ENCODE results near the gene CA4.
"Not testable (repeated sequence)": the region's sequence is repeated elsewhere in the genome, so short reads cannot be mapped to it uniquely, and the experiment has no call there.

Gene CA4

DNA sequence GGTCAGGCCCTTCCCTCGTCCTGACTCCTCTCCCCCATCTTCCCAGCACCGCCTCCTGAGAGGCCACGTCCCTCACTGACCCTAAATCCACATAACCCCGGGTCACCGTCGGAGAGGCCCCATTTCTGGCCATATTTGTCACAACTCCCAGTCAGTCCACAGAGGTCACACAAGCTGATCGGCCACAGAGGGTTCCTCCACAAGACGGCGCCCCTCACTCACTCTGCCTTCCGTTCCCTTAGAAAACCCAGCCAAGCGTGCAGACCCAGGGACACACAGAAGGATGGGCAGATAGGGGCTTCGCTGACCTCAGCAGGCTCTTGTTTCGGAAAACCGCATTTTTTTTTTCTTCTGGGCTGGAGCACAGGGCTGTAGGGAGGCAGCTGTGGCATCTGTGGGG, 33.6 kb upstream of the CA4 start:
- H3K9me3 Mint-ChIP-seq; intact Hi-C loops (cut with micrococcal nuclease); H3K4me3 Mint-ChIP-seq; H3K36me3 Mint-ChIP-seq (ENCODE audit: low read depth); H3K27ac Mint-ChIP-seq; H3K27me3 Mint-ChIP-seq; H3K4me1 Mint-ChIP-seq (ENCODE audit: low read depth): not testable (repeated sequence)

DNA sequence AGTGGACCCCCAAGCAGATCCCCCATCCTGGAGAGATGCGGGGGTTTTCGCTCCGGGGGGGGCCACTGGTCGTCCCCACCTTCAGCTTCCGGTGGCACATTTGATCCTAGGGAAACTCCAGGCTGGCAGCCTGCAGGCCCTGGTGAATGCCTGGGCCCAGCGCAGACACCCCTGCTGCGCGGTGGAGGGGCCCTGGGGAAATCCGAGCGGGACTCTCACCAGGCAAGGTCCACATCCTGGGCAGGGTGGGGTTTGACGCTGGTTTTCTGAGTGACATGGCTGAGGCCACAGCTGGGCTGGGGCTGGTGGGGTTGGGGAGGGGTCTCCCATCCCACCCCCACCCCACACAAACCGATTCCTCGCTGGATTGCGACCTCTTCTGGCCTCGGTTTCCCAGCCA, 30.6 kb upstream of the CA4 start:
- H3K27me3 Mint-ChIP-seq; intact Hi-C loops (cut with micrococcal nuclease); H3K9me3 Mint-ChIP-seq; H3K27ac Mint-ChIP-seq; H3K4me3 Mint-ChIP-seq; H3K4me1 Mint-ChIP-seq (ENCODE audit: low read depth); H3K36me3 Mint-ChIP-seq (ENCODE audit: low read depth): not testable (repeated sequence)

DNA sequence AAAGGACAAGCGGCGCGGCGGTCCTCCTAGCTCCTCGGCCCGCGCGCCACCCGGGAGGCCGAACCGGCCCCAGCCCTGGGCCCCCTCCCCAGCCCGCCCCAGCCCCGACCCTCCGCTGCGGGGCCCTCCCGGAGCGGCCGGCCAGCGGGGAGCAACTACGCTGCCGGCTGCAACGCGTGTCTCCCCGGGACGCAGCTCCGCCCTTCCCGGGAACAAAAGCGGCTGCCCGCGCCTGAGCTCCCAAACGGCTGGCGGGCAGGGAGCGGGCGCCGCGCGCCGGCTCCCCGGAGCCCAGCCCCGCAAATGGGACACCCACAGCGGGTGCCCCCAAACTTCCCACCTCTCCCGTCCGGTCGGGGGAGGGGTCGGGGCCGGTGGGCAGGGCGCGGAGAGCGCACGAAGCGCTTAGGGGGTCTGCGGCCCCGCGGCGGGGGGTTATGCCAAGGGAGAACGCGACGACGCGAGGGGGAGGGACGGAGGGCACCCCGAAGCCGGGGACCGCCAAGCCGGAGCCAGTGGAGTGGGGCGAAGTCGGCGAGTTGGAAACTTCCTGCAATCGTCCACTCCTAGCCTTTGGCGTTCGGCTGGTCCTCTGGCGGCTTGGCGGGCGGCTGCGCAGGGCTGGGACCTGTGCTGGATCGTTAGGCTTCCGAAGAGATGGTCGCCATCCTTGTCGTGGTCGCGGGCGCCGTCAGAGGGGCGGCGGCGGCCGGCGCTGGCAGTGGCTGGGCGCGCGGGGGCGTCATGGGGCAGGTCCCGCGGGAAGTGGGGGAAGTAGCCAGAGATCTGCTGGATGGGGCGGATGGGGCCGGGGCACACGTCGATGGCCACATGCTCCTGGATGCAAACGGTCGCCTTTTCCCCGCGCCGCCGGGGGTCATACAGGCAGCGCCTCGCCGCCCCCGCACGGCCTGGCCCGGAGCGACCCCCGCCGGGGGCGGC, 29.7 kb upstream of the CA4 start:
- H3K9me3 Mint-ChIP-seq; H3K36me3 Mint-ChIP-seq (ENCODE audit: low read depth); H3K27ac Mint-ChIP-seq; H3K4me1 Mint-ChIP-seq (ENCODE audit: low read depth); H3K4me3 Mint-ChIP-seq; intact Hi-C loops (cut with micrococcal nuclease); H3K27me3 Mint-ChIP-seq: not testable (repeated sequence)

DNA sequence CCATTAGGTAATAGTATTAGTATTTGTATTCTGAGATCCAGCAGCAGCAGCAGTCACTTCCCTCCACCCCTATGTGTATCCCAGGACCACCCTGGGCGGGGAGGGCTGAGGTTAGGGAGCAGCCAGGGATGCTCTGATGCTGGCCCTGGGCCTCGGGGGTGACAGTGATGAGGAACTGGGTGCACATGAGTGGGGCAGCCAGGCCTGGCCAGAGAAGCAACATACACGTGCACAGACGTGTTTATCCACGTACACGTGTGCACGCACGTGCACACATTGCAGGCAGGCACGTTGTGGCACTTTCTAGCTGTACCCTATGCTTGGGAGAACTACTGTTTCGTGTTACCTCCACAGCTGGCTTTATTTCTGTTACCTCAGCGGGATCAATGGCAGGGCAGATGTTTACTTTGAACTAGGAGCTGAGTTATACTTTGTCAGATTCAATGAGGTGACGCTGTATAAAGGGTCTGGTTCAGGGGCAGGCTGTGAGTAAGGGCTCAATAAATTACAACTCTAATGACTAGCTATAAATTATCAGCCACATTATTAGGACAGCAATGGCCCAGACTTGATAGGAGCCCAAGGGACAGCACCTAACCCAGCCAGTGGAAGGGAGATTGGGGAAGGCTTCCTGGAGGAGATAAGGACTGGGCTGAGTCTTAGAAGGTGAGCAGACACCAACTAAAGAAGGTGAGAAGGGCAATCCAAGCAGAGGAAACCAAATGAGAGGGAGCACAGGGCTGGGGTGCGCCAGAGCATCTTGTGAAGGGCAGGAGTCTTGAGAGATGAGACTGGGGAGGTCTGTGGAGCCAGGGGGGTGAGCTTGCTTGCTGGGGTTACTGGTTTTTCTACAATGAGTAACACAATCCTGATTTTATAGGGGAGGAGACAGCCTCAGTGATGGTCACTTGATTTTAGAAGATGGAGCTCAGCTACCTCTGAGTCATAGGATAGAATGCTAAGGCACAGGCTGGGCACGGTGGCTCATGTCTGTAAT, 22.4 kb upstream of the CA4 start:
- peaks cover 24% of the 10 kb centered on the region for H3K27me3 Mint-ChIP-seq
- intact Hi-C loops (cut with micrococcal nuclease): no loop called here
- no peaks in the 10 kb centered on the region for H3K4me1 Mint-ChIP-seq (ENCODE audit: low read depth)
- peaks cover 10% of the 10 kb centered on the region for H3K36me3 Mint-ChIP-seq (ENCODE audit: low read depth)
- no peak overlapping the region for H3K4me3 Mint-ChIP-seq
- H3K27ac Mint-ChIP-seq: no peak overlapping the region
- H3K9me3 Mint-ChIP-seq: no peaks in the 10 kb centered on the region

DNA sequence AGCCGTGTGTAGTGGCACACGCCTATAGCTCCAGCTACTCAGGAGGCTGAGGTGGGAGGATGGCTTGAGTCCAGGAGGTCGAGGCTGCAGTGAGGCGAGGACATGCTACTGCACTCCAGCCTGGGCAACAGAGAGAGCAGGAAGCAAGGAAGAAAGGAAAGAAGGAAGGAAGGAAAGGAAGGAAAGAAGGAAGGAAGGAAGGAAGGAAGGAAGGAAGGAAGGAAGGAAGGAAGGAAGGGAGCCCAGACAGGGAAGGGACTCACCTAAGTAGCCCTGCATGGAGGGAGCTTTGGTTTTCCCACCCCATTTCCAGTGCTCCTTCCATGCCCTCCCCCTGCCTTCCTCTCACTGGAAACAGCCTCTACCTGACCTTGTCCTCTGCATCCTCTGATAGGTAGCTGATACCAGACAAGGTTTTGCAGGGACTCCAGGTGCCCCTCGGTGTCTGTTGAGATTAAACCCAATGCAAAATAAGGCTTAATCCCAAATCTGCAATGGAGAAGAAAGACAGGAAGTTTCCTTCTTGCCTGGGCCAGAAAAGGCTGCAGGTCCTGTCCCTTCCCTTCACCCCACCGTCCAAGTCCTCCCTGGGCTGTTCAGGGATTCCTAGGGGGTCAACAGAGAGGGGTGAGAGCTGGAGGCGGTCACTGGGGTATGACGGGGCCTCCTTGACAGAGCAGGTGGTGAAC, 21.5 kb upstream of the CA4 start:
- intact Hi-C loops (cut with micrococcal nuclease): no loop called here
- H3K27me3 Mint-ChIP-seq: peaks cover 24% of the 10 kb centered on the region

DNA sequence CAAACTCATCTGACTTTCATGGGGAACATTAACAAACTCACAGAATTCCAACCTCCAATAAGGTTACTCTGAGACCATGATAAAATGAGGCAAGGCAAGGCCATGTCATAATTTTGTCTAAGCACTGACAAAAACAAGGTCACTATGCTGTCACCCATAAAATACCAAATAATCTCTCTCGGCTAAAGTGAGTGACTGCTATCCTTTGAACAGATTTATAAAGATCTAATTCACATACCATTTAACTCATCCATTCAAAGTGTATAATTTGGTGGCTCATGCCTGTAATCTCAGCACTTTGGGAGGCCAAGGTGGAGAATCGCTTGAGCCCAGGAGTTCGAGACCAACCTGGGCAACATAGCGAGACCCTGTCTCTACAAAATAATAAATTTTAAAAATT, 20.6 kb upstream of the CA4 start:
- Mint-ChIP-seq H3K9me3 (no peaks in the 10 kb centered on the region), H3K4me3 (no peak overlapping the region), H3K4me1 (ENCODE audit: low read depth) (peaks cover 9% of the 10 kb centered on the region), H3K27me3 (peaks cover 25% of the 10 kb centered on the region), H3K27ac (no peak overlapping the region), H3K36me3 (ENCODE audit: low read depth) (peaks cover 20% of the 10 kb centered on the region)
- intact Hi-C loops (cut with micrococcal nuclease): no loop called here

More for the DNA sequence above, 21.5 kb upstream of the CA4 start:
- H3K36me3 Mint-ChIP-seq (ENCODE audit: low read depth): peaks cover 18% of the 10 kb centered on the region
- H3K27ac Mint-ChIP-seq: no peak overlapping the region
- H3K4me1 Mint-ChIP-seq (ENCODE audit: low read depth): peaks cover 2% of the 10 kb centered on the region
- H3K4me3 Mint-ChIP-seq: no peak overlapping the region
- no peaks in the 10 kb centered on the region for H3K9me3 Mint-ChIP-seq

DNA sequence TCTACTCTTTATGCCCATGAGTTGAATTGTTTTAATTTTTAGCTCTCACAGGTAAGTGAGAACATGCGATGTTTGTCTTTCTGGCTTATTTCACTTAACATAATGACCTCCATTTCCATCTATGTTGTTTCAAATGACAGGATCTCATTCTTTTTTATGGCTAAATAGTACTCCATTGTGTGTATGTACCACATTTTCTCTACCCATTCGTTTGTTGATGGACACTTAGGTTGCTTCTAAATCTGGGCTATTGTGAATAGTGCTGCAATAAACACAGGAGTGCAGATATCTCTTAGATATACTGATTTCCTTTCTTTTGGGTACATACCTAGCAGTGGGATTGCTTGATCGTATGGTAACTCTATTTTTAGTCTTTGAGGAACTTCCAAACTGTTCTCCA, 19.3 kb upstream of the CA4 start:
- H3K9me3 Mint-ChIP-seq: no peaks in the 10 kb centered on the region
- intact Hi-C loops (cut with micrococcal nuclease): no loop called here
- H3K27me3 Mint-ChIP-seq: peaks cover 25% of the 10 kb centered on the region
- H3K4me1 Mint-ChIP-seq (ENCODE audit: low read depth): peaks cover 19% of the 10 kb centered on the region
- H3K4me3 Mint-ChIP-seq: no peak overlapping the region
- H3K27ac Mint-ChIP-seq: no peak overlapping the region
- H3K36me3 Mint-ChIP-seq (ENCODE audit: low read depth): peaks cover 27% of the 10 kb centered on the region

DNA sequence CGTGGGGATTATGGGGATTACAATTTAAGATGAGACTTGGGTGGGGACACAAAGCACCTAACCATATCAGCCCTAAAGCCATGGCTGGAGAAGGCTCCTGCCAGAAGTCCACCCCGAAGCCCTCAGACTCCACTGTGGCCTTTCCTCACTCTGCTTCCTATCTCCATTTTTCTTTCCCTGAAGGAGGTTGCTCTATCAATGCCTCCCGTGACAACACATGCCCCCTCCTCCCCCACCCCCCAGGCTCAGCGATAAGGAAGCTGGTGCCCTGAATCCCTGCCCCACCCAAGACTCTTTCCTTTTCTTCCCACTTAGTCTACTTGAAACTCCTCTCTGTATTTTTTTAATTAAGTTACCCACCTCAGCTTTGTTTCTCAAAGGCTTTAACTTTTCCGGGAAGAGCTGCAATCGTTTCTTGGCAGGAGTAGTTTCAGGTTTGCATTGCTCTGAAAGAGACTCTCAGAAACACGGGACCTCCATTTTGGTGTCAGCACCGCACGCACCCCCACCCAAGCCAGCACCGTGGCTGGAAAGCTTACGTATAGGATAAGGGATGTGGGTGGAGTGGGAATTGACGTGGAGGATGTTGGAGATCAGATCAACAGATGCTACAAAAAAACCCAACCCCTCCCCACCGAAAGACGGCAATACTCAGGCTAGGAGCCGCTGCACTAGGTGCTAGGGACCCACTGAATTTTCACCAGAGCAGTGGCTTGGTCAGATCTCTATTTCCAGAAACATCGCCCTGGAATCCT, 15.2 kb upstream of the CA4 start:
- Mint-ChIP-seq H3K27ac (peak overlapping the region; percentile 85), H3K4me3 (peak overlapping the region; percentile 90), H3K27me3 (peaks cover 41% of the 10 kb centered on the region), H3K4me1 (ENCODE audit: low read depth) (peaks cover 30% of the 10 kb centered on the region), H3K36me3 (ENCODE audit: low read depth) (peaks cover 28% of the 10 kb centered on the region), H3K9me3 (no peaks in the 10 kb centered on the region)
- intact Hi-C loops (cut with micrococcal nuclease): no loop called here

DNA sequence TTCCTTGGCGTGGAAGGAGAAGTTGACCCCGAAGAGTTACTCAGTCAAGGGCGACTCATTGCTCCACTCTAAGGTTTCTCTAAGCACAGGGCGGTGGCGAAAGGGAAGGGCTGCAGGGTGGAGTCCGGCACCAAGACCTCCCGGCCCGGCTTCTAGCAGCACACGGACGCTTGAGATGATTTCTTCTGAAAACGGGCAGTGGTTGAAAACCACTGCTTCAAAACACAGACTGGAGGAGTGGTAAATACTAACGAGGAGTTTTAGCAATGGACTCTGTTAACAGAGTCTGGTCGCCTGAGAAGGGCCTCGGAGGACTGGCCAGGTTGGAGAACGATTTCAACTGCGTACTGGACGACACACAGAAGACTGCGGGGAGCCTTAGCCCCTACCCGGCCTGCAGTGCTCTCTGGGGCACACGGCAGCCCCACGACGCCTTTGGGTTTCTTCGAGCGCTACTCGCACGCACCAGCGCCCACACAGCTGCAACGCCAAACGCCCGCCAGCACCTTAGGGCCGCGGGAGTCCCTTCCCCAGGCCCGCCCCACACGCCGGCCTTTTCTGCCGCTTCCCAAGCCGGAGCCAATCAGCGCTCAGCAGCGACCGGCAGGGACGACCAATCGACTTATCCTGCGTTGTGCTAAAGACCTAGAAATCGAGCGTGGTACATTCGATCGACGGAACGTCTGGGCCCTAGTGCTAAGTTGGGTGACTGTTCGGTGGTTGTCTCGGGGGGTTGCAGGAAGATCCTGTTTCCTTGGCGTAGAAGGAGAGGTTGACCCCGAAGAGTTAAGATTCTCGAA, 14.4 kb upstream of the CA4 start:
- H3K4me1 Mint-ChIP-seq (ENCODE audit: low read depth): peaks cover 36% of the 10 kb centered on the region

DNA sequence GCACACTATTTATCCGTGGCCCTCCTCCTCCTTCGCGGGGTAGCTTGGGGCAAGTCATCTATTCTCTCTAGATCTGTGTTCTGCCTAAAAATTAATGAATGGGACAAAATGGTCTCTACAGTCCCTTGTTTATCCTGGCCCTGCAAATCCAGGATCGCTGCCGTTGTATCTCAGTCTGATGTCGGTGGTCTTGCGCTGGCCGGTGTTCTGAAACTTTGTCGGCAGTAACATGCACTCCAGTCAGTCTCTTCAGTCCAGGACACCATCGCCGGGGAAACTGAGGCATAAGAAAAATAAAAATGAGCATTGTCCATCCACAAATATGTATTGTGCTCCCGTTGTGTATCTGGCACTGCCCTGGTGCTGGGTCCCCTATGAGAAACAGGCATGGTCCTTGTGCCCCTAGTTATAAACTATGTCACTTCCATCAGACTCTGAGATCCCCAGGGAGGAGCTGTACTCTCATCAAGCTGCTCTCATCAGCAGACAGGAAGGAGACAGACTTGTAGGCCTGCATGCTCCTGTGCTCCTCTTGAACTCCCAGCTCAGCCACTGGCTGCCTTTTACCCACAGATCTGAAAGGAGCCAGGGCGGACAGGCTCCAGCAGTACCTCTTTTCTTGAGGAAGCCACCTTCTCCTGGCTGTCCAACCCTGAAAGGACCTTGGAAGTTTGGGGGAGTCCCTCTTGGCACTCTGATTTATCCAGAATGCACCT, 13.7 kb upstream of the CA4 start:
- intact Hi-C loops (cut with micrococcal nuclease): no loop called here
- Mint-ChIP-seq H3K4me3 (peak overlapping the region; percentile 90), H3K4me1 (ENCODE audit: low read depth) (peaks cover 43% of the 10 kb centered on the region), H3K27ac (peak overlapping the region; percentile 85), H3K9me3 (no peaks in the 10 kb centered on the region), H3K27me3 (peaks cover 56% of the 10 kb centered on the region), H3K36me3 (ENCODE audit: low read depth) (peaks cover 28% of the 10 kb centered on the region)

More for the DNA sequence above, 14.4 kb upstream of the CA4 start:
- intact Hi-C loops (cut with micrococcal nuclease): no loop called here
- peaks cover 48% of the 10 kb centered on the region for H3K27me3 Mint-ChIP-seq
- H3K4me3 Mint-ChIP-seq: peak overlapping the region; percentile 90
- no peaks in the 10 kb centered on the region for H3K9me3 Mint-ChIP-seq
- H3K36me3 Mint-ChIP-seq (ENCODE audit: low read depth): peaks cover 28% of the 10 kb centered on the region
- peak overlapping the region; percentile 85 for H3K27ac Mint-ChIP-seq

DNA sequence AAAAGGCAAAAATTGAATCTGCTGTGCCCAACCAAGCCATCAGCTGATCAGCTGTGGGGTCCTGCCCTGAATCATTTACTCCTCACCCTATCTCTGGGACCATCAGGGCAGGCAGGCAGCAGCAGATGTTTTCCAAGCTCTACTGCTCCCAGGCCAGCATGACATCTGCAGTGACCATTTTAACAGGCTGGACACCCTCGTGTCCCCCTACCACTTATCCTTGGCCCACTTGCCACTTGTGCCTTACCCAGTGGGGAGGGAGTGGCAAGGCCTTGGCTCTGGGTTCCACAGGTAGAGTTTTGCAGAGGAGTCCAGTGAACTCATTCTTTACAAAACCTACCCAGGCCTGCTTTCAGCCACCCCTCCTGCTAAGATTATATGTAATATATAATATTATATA, 12.0 kb upstream of the CA4 start:
- H3K27me3 Mint-ChIP-seq: peaks cover 72% of the 10 kb centered on the region
- peaks cover 59% of the 10 kb centered on the region for H3K4me1 Mint-ChIP-seq (ENCODE audit: low read depth)
- intact Hi-C loops (cut with micrococcal nuclease): no loop called here
- peaks cover 14% of the 10 kb centered on the region for H3K36me3 Mint-ChIP-seq (ENCODE audit: low read depth)
- H3K4me3 Mint-ChIP-seq: no peak overlapping the region
- no peak overlapping the region for H3K27ac Mint-ChIP-seq
- H3K9me3 Mint-ChIP-seq: no peaks in the 10 kb centered on the region

DNA sequence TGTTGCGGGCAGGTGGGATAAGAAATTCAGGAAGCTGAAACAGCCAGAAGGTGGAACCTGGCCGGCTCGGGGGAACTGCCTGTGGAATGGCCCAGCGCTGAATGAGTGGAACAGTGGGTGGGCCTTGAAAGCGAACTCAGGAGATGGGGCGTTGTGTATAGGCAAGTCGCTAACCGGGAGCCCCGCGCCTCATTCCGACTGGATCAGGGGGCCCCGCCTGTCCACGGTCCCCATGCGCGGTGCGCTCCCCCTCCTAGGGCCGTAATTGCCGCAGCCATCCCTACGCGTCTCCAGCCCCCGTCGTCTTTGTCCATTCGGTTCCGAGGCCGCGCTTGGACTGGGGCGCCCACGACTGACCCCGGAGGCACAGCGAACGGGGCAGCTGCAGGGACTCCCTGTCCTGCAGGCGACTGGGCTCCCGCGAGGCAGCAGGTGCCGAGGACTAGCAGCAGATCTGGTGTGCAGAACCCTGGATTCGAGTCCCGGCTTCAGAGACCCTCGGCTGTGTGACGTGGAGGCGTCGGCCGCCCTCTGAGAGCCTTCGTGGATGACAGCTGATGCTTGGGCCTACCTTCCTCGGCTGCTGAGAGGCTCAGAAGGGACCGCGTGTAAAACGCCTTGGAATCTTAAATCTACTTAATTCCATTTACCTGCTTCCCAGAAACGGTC, 10.9 kb upstream of the CA4 start:
- Mint-ChIP-seq H3K27ac (no peak overlapping the region), H3K4me1 (ENCODE audit: low read depth) (peaks cover 65% of the 10 kb centered on the region), H3K4me3 (no peak overlapping the region), H3K36me3 (ENCODE audit: low read depth) (peaks cover 8% of the 10 kb centered on the region), H3K9me3 (no peaks in the 10 kb centered on the region), H3K27me3 (peaks cover 81% of the 10 kb centered on the region)
- intact Hi-C loops (cut with micrococcal nuclease): no loop called here

Measured in dendritic cell treated with granulocyte-macrophage colony-stimulating factor and Interleukin-4, amounts not matched to agents 40 ng/mL and 50 ng/mL, for 4 days (primary cell).